Esophagus squamous epithelium (tissue), 5 donors: ENCODE results near the gene ISYNA1. TPM values are rescaled to one million over a fixed set of nuclear protein-coding genes. Genes with fewer than 3 reads are reported as not detected.

Source experiments
- DNase-seq: peaks from one replicate; lab custom pipeline; 2025; lab: John Stamatoyannopoulos, UW
- H3K27ac ChIP-seq, 4 donors: fragments of 200-600 bp; sonication (generic); one replicate each; pipeline ENCODE4 v1.5.1; 2016 to 2019; ENCODE audit warnings: mild to moderate bottlenecking in 1 of 4
- H3K27me3 ChIP-seq, 4 donors: fragments of 200-600 bp; sonication (generic); 1 replicate in 3 of 4; 2 replicates in 1 of 4; pipeline versions ENCODE4 v1.5.1 to v1.6.0; 2017 to 2021; ENCODE audit warnings: antibody characterized with exemption in 1 of 4
- H3K36me3 ChIP-seq, 3 donors: fragments of 200-600 bp; sonication (generic); one replicate each; pipeline ENCODE4 v1.5.1; 2016 to 2019
- H3K4me1 ChIP-seq, 3 donors: fragments of 200-600 bp; sonication (generic); one replicate each; pipeline ENCODE4 v1.5.1; 2017 to 2019
- H3K4me3 ChIP-seq, 4 donors: fragments of 200-600 bp; sonication (generic); 1 replicate in 3 of 4; 2 replicates in 1 of 4; pipeline ENCODE4 v1.5.1; 2016 to 2019; ENCODE audit warnings: mild to moderate bottlenecking in 2 of 4, moderate library complexity in 1 of 4
- H3K9me3 ChIP-seq, 3 donors: fragments of 200-600 bp; sonication (generic); one replicate each; pipeline ENCODE4 v1.5.1; 2016 to 2019
- POLR2A ChIP-seq, 4 donors: fragments of 450-650 bp; IDR thresholded peaks; one replicate each; pipeline ENCODE4 v1.6.1; 2017; ENCODE audit warnings: antibody characterized with exemption in 4 of 4, mild to moderate bottlenecking in 4 of 4, moderate library complexity in 3 of 4
- WGBS, 2 donors: methylation state at CpG; one replicate each; pipeline ENCODE4 v1.1.5; 2018; 5-methylcytosine and 5-hydroxymethylcytosine counted together
- intact Hi-C: fragments of 100-400 bp; cut with DNase I; formaldehyde crosslinking; loops from one replicate; pipeline ENCODE4 v1.15.0; 2022
- total RNA-seq, 4 donors: library from RNA; depleted of rRNA; stranded (reverse); fragments of >200 nt; gene quantifications; one replicate each; pipeline ENCODE4 v1.1.0, GENCODE V29; 2016
- TF ChIP-seq, protein P1 (sequence below), 6 experiments: fragments of 450-650 bp in 4 of 6; fragments of 200-600 bp in 2 of 6; sonication (generic) in 2 of 6; IDR thresholded peaks; one replicate each; pipeline ENCODE4 v1.5.1; 2016 to 2019; ENCODE audit warnings: antibody characterized with exemption in 6 of 6, mild to moderate bottlenecking in 4 of 6, moderate library complexity in 4 of 6
- donor health status: DM: yes; HTN: yes; CAD: no.

ISYNA1 gene
- total RNA-seq, 4 donors from 2014 or later = 8.1 to 24.4 (median 14.4) TPM

DNA sequence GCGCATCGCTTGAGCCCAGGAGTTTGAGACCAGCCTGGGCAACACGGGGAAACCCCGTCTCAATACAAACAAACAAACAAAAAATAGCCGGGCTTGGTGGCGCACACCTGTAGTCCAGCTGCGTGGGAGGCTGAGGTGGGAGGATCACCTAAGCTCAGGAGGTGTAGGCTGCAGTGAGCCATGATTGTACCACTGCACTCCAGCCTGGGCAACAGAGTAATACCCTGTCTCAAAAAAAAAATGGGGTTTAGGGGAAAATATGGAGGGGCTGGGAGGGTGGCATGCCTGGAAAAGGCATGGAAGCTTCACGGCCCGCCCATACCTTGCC is 1.9 kb upstream of the ISYNA1 start:
- DNase-seq = no peak
- H3K27me3 ChIP-seq = peaks cover 0 to 16% (median 0%) of the 10 kb centered on the region in 4 donors
- H3K4me1 ChIP-seq = peaks cover 20 to 52% (median 34%) of the 10 kb centered on the region in 3 donors
- H3K27ac ChIP-seq = peak overlapping the region in 1 of 4 donors; percentile 6
- peaks cover 7 to 31% (median 16%) of the 10 kb centered on the region in 3 donors for H3K36me3 ChIP-seq
- no peaks in the 10 kb centered on the region for H3K9me3 ChIP-seq
- intact Hi-C loops = no loop called here
- H3K4me3 ChIP-seq = no peak overlapping the region
- 47 to 78% methylated on average over 5 to 8 of the region's 9 CpGs for WGBS, 2 donors
- TF ChIP-seq, protein P1, sequence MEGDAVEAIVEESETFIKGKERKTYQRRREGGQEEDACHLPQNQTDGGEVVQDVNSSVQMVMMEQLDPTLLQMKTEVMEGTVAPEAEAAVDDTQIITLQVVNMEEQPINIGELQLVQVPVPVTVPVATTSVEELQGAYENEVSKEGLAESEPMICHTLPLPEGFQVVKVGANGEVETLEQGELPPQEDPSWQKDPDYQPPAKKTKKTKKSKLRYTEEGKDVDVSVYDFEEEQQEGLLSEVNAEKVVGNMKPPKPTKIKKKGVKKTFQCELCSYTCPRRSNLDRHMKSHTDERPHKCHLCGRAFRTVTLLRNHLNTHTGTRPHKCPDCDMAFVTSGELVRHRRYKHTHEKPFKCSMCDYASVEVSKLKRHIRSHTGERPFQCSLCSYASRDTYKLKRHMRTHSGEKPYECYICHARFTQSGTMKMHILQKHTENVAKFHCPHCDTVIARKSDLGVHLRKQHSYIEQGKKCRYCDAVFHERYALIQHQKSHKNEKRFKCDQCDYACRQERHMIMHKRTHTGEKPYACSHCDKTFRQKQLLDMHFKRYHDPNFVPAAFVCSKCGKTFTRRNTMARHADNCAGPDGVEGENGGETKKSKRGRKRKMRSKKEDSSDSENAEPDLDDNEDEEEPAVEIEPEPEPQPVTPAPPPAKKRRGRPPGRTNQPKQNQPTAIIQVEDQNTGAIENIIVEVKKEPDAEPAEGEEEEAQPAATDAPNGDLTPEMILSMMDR (IDR thresholded peaks at IDR 0.05) = no peak
- no peak for TF ChIP-seq POLR2A (IDR thresholded peaks at IDR 0.05)

DNA sequence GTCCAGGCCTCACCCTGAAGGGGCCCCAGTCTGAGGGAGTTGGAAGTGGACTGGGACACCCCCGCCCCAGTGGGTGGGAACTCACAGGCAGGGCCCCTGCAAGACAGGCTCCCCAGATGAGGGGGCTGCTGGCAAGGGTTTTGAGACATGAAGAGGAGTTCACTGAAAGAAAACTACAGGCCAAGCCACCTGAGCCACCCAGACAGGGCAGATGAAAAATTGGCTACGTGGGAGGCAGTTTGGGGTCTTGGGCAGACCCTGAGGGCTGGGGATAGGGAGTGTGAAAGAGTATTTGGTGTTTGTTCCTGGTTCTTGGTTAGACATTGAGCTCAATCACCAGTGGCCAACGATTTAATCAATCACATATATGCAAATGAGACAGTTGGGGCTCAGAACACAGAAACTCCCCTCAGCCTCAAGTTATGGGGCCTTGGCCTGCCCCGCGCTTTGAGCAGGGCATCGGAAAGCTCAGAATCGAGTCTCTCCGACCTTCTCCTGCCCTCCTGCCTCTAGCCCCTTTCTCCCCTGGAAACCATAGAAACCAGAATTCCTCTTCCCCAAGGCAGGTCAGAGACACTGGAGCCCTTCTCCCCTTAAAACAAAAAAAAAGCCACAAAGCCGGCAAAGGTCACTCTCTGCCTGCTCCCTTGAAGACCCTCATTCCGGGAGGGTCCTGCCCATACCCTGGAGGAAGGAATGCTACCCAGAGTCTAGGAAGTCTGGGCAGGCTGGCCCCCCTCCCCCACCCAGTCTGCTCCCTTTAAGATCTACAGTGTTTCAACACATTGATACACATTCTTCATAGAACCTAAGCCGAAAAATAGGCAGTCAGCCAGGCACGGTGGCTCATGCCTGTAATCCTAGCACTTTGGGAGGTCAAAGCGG is 1.3 kb upstream of the ISYNA1 start:
- H3K9me3 ChIP-seq = no peaks in the 10 kb centered on the region
- intact Hi-C loops = no loop called here
- peaks cover 0 to 16% (median 0%) of the 10 kb centered on the region in 4 donors for H3K27me3 ChIP-seq
- no peak for TF ChIP-seq POLR2A (IDR thresholded peaks at IDR 0.05)
- TF ChIP-seq, protein P1 (IDR thresholded peaks at IDR 0.05) = no peak
- peaks cover under 1 to 25% (median 9%) of the 10 kb centered on the region in 3 donors for H3K36me3 ChIP-seq
- H3K4me3 ChIP-seq = peak overlapping the region in 1 of 4 donors; percentile 62
- H3K27ac ChIP-seq = peak overlapping the region; percentile 65 to 84 (median 78)
- DNase-seq = no peak
- H3K4me1 ChIP-seq = peaks cover 20 to 57% (median 34%) of the 10 kb centered on the region in 3 donors
- WGBS, 2 donors = 28 to 37% methylated on average over 5 to 12 of the region's 13 CpGs

DNA sequence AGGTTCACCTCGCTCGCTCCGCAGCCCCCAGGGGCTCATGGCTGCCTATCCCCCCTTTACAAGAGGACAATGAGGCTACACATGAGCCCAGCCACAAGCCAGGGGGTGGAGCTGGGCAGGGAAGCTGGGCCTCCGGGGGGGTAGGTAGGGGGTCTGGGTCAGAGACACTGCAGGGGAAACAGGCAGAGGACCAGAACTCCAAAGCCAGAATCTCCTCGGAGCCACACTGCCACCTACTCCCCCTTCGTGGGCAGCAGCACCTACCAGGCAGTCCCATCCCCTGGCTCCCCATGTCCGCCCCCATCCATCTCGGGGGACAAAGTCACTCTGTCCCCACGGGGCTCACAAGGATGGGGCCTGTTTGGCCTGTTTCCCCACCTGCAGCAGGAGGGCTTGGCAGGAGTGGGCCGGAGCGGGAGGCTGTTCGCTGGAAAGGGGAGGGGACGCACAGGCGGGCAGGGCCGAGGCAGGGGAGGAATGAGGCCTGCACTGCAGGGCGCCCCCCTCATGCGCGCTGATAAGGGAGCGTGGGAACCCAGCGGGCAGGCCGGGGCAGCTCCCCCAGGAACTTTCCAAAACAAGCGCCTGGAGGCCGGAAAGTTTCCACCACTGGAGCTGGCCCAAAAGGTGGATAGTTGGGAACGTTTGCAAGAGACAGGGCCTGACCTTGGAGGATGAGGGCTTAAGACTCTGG is 545 bp upstream of the ISYNA1 start:
- H3K9me3 ChIP-seq = no peaks in the 10 kb centered on the region
- no CpG with 5 or more reads among the region's 24 CpGs for WGBS, 2 donors
- intact Hi-C loops = no loop called here
- no peak for TF ChIP-seq POLR2A (IDR thresholded peaks at IDR 0.05)
- TF ChIP-seq, protein P1 (IDR thresholded peaks at IDR 0.05) = no peak
- no peak for DNase-seq
- peak overlapping the region; percentile 65 to 84 (median 78) for H3K27ac ChIP-seq
- H3K4me3 ChIP-seq = peak overlapping the region; percentile 39 to 71 (median 58)
- H3K27me3 ChIP-seq = peaks cover 0 to 16% (median 0%) of the 10 kb centered on the region in 4 donors
- H3K4me1 ChIP-seq = peaks cover 25 to 65% (median 37%) of the 10 kb centered on the region in 3 donors
- peaks cover 0 to 17% (median 2%) of the 10 kb centered on the region in 3 donors for H3K36me3 ChIP-seq

DNA sequence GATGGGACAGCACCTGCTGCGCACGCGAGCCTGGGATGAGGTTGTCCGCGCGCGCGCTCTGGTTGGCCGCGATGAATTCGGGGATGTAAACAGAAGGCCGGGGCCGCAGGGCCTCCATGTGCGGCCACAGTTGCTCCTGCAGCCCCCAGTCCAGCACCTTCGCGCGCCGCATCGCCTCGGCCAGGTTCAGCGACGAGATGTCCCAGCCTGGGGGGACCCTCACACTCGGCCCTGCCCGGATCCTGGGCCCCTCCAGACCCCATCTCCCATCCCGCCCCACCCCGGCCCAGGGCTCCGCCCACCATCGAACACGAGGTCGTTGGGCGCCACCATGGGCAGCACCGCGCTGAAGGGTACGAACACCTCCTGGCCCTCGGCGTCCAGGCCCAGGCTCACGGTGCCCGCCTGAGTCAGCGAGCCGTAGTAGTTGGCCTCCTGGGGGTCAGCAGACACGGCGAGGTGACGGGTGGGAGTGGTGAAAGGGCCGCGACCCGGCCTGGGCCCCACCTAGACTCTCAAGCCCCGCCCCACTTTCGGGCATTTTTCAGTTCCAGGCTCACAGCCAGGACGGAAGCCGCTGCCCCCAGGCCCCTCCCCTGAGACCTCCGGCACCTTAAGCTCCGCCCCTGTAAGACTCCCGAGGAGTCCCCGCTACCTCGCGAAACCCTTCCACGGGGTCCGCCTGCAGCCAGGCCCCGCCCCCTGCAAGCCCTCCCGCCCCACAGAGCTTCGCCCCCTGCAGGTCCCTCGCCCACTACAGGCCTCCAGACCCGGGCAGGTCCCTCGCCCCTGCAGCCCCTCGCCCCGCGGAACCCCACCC is 1.1 kb downstream of the ISYNA1 start:
- intact Hi-C loops = no loop called here
- WGBS, 2 donors = 50 to 65% methylated on average over 26 to 33 of the region's 67 CpGs

More for the DNA sequence above, 1.1 kb downstream of the ISYNA1 start:
- Histone ChIP-seq H3K4me1 (peaks cover 32 to 77% (median 43%) of the 10 kb centered on the region in 3 donors), H3K4me3 (peak overlapping the region; percentile 39 to 71 (median 58)), H3K9me3 (no peaks in the 10 kb centered on the region), H3K27me3 (peaks cover 0 to 22% (median 0%) of the 10 kb centered on the region in 4 donors), H3K36me3 (peaks cover 0 to 9% (median 0%) of the 10 kb centered on the region in 3 donors), H3K27ac (peak overlapping the region in 3 of 4 donors; percentile 22 to 84 (median 79))
- DNase-seq = no peak
- TF ChIP-seq, protein P1 (IDR thresholded peaks at IDR 0.05) = no peak
- no peak for TF ChIP-seq POLR2A (IDR thresholded peaks at IDR 0.05)
